Measurements from ENCODE around the gene HCN2. TPM values are rescaled to one million over a fixed set of nuclear protein-coding genes. Genes with fewer than 3 reads are reported as not detected.

HCN2 gene
- total RNA-seq, 3 donors from 2014 or later (not counting 1 experiment from before 2014, with no cell fraction given): 0.96 to 1.6 (median 1.1) TPM

GRCh38 chr19:621819-622218, 32.1 kb downstream of the HCN2 start:
- intact Hi-C loops (cut with micrococcal nuclease): no loop called here
- WGBS (ENCODE audit: insufficient coverage): 96% methylated on average over 24 of the region's 24 CpGs
- Histone ChIP-seq H3K27ac (ENCODE audit: low read length) (no peak overlapping the region), H3K36me3 (ENCODE audit: control insufficient read depth, insufficient read depth, low read length) (peaks cover 42% of the 10 kb centered on the region), H3K9me3 (ENCODE audit: control insufficient read depth, insufficient read depth, low read length) (no peaks in the 10 kb centered on the region), H3K27me3 (ENCODE audit: control insufficient read depth, insufficient read depth, low read length) (no peaks in the 10 kb centered on the region), H3K4me3 (ENCODE audit: low read length) (no peak overlapping the region), H3K4me1 (ENCODE audit: control insufficient read depth, insufficient read depth, low read length) (no peaks in the 10 kb centered on the region)
- Mint-ChIP-seq H3K36me3 (no peaks in the 10 kb centered on the region), H3K4me3 (no peak overlapping the region), H3K9me3 (no peaks in the 10 kb centered on the region), H3K27me3 (ENCODE audit: low read depth in 2 of 2) (no peaks in the 10 kb centered on the region), H3K4me1 (no peaks in the 10 kb centered on the region), H3K27ac (no peak overlapping the region)
- TF ChIP-seq, protein P1, sequence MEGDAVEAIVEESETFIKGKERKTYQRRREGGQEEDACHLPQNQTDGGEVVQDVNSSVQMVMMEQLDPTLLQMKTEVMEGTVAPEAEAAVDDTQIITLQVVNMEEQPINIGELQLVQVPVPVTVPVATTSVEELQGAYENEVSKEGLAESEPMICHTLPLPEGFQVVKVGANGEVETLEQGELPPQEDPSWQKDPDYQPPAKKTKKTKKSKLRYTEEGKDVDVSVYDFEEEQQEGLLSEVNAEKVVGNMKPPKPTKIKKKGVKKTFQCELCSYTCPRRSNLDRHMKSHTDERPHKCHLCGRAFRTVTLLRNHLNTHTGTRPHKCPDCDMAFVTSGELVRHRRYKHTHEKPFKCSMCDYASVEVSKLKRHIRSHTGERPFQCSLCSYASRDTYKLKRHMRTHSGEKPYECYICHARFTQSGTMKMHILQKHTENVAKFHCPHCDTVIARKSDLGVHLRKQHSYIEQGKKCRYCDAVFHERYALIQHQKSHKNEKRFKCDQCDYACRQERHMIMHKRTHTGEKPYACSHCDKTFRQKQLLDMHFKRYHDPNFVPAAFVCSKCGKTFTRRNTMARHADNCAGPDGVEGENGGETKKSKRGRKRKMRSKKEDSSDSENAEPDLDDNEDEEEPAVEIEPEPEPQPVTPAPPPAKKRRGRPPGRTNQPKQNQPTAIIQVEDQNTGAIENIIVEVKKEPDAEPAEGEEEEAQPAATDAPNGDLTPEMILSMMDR (IDR thresholded peaks at IDR 0.05): no peak
- DNase-seq (no peak), ATAC-seq (no peak)

DNA sequence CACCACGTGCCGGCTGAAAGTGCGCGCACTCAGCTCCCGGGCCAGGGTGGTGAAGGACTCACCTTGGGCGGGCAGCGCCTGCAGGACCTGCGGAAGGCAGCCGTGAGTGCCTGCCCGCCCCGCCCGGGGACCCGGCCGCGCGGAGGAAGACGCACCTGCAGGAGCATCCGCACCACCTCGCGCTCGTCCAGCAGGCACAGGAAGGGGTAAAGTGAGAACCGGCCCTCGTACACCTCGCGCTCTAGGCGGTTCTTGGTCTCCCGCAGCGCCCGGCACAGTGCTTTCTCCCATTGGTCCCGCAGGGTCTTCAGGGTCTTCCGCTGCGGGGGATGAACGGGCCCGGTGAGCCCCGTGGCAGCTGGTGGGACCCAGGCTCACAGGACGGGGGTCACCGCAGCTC, 33.0 kb downstream of the HCN2 start:
- Mint-ChIP-seq H3K36me3 (no peaks in the 10 kb centered on the region), H3K27me3 (ENCODE audit: low read depth in 2 of 2) (no peaks in the 10 kb centered on the region), H3K9me3 (no peaks in the 10 kb centered on the region), H3K4me1 (no peaks in the 10 kb centered on the region), H3K27ac (no peak overlapping the region), H3K4me3 (no peak overlapping the region)
- TF ChIP-seq, protein P1 (IDR thresholded peaks at IDR 0.05): no peak
- Histone ChIP-seq H3K27me3 (ENCODE audit: control insufficient read depth, insufficient read depth, low read length) (no peaks in the 10 kb centered on the region), H3K9me3 (ENCODE audit: control insufficient read depth, insufficient read depth, low read length) (no peaks in the 10 kb centered on the region), H3K4me3 (ENCODE audit: low read length) (no peak overlapping the region), H3K36me3 (ENCODE audit: control insufficient read depth, insufficient read depth, low read length) (peaks cover 42% of the 10 kb centered on the region), H3K27ac (ENCODE audit: low read length) (no peak overlapping the region), H3K4me1 (ENCODE audit: control insufficient read depth, insufficient read depth, low read length) (no peaks in the 10 kb centered on the region)
- no peak for DNase-seq
- 97% methylated on average over 37 of the region's 37 CpGs for WGBS (ENCODE audit: insufficient coverage)
- intact Hi-C loops (cut with micrococcal nuclease): no loop called here
- ATAC-seq: no peak

DNA sequence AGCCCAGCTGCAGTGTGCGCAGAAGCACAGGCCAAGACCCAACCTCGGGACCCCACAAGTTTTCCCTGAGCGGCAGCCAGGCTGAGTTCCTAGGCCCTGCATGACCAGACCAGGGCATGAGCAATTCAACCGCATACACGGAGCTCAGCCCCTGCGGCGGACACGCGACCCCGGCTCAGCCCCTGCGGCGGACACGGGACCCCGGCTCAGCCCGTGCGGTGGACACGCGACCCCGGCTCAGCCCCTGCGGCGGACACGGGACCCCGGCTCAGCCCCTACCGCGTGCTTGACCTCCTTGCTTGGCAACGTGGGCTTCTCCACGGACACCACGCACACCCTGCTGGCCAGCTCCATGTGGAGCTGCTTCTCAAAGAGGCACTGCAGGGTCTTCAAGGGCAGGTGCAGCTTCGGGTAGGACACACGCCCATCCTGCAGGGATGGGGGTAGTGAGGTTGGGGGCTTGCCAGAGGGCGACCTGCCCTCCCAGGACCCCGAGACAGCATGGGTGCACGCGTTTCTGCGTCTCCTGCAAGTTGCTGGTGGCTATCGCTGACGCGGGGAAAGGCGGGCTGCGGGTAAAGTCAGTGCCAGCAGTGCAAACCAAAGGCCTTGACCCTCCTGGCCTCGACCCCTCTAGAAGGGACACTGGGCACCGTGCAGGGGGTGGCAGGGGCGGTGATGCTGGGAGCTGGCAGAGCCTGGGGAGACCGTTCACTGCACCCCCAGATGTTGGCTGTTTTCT, 33.7 kb downstream of the HCN2 start:
- peaks cover 46% of the 10 kb centered on the region for H3K36me3 ChIP-seq (ENCODE audit: control insufficient read depth, insufficient read depth, low read length)
- Mint-ChIP-seq H3K9me3 (no peaks in the 10 kb centered on the region), H3K4me1 (no peaks in the 10 kb centered on the region), H3K4me3 (no peak overlapping the region), H3K36me3 (no peaks in the 10 kb centered on the region), H3K27ac (no peak overlapping the region), H3K27me3 (ENCODE audit: low read depth in 2 of 2) (no peaks in the 10 kb centered on the region)
- TF ChIP-seq, protein P1 (IDR thresholded peaks at IDR 0.05): no peak
- H3K27ac ChIP-seq (ENCODE audit: low read length): no peak overlapping the region
- intact Hi-C loops (cut with micrococcal nuclease): no loop called here
- H3K4me3 ChIP-seq (ENCODE audit: low read length): no peak overlapping the region
- H3K27me3 ChIP-seq (ENCODE audit: control insufficient read depth, insufficient read depth, low read length): no peaks in the 10 kb centered on the region
- H3K4me1 ChIP-seq (ENCODE audit: control insufficient read depth, insufficient read depth, low read length): no peaks in the 10 kb centered on the region
- 97% methylated on average over 44 of the region's 44 CpGs for WGBS (ENCODE audit: insufficient coverage)
- DNase-seq (no peak), ATAC-seq (no peak)
- H3K9me3 ChIP-seq (ENCODE audit: control insufficient read depth, insufficient read depth, low read length): no peaks in the 10 kb centered on the region

DNA sequence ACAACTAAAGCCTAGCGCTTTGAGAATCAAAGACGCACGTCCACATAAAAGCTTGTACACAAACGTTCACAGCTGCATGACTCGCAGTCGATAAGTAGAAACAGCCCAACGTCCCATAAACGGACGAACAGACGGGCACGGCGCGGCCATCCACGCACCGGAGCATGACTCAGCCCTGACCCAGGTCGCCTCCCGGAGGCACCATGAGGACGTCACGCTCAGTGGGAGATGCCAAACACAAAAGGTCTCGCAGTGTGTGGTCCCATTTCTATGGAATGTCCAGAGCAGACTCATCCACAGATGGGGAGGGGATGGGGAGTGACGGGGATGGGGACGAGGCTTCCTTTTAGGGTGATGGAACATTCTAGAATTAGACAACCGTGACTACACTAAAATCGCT, 34.3 kb downstream of the HCN2 start:
- H3K27ac ChIP-seq (ENCODE audit: low read length): no peak overlapping the region
- H3K4me3 ChIP-seq (ENCODE audit: low read length): no peak overlapping the region
- no peak for ATAC-seq
- no peaks in the 10 kb centered on the region for H3K4me1 ChIP-seq (ENCODE audit: control insufficient read depth, insufficient read depth, low read length)
- peaks cover 46% of the 10 kb centered on the region for H3K36me3 ChIP-seq (ENCODE audit: control insufficient read depth, insufficient read depth, low read length)
- WGBS (ENCODE audit: insufficient coverage): 95% methylated on average over 24 of the region's 24 CpGs
- intact Hi-C loops (cut with micrococcal nuclease): no loop called here
- TF ChIP-seq, protein P1 (IDR thresholded peaks at IDR 0.05): no peak
- H3K27me3 ChIP-seq (ENCODE audit: control insufficient read depth, insufficient read depth, low read length): no peaks in the 10 kb centered on the region
- DNase-seq: no peak
- H3K9me3 ChIP-seq (ENCODE audit: control insufficient read depth, insufficient read depth, low read length): no peaks in the 10 kb centered on the region
- no peaks in the 10 kb centered on the region for H3K9me3 Mint-ChIP-seq
- no peak overlapping the region for H3K27ac Mint-ChIP-seq
- H3K27me3 Mint-ChIP-seq (ENCODE audit: low read depth in 2 of 2): no peaks in the 10 kb centered on the region
- H3K36me3 Mint-ChIP-seq: no peaks in the 10 kb centered on the region
- H3K4me1 Mint-ChIP-seq: no peaks in the 10 kb centered on the region
- no peak overlapping the region for H3K4me3 Mint-ChIP-seq

Data from natural killer cell (primary cell).